ENCODE results near the gene TSSC4. TPM values are rescaled to one million over a fixed set of nuclear protein-coding genes. Genes with fewer than 3 reads are reported as not detected.

TSSC4 gene
- total and polyA plus RNA-seq, 2 of the 13 experiments (the other 11 are each of a cell fraction or from before 2014, with no cell fraction given) = 16.2 to 58.6 TPM

DNA sequence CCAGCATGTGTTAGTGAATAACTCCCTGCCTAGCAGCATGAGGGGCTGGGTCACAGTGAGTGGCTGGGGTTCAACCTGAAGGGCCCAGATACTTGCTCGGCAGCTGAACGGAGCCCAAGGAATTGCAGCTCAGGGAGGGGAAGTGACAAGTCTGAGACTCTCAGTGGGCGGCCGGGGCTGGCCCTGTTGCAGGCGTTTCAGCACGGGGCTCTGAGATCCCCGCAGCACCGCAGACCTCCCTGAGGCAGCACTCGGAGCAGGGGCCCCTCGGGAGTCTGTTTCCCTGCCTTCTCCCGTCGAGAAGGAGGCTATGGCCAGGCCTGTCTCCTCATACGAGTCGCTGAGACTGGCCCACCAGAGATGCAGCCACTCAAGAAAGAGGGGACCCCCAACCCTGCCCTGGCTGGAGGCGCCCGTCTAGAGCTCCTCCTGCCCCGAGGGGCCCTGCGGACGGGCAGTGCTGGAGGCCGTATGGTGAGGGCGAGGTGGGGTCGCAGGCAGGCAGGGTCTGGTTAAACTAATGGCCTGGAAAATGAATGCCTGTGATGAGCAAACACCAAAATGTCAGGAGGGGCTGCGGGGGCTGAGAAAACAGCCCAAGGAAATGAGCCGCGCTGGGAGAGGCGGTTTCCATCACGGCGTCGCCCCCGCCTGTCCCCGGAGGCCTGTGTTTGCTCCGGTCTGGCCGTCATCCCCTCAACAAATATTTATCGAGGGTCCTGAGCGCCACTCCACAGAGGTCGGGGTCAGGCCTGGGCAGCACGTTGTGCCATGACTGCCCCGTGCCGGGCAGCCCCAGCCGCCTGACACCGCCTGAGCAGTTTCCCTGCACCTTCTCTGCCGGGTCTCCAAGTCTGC lies 9.3 kb downstream of the TSSC4 start (continued):
- no peak for TF ChIP-seq ZNF652 (CRISPR knock-in tag; IDR thresholded peaks at IDR 0.05; ENCODE audit: borderline replicate concordance, low read depth)
- TF ChIP-seq PRMT3 (CRISPR knock-in tag; IDR thresholded peaks at IDR 0.05; ENCODE audit: borderline replicate concordance, low read depth) = no peak
- TF ChIP-seq, protein P1, sequence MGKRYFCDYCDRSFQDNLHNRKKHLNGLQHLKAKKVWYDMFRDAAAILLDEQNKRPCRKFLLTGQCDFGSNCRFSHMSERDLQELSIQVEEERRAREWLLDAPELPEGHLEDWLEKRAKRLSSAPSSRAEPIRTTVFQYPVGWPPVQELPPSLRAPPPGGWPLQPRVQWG (CRISPR knock-in tag; IDR thresholded peaks at IDR 0.05; ENCODE audit: borderline replicate concordance, low read depth) = no peak
- TF ChIP-seq MED13 (CRISPR knock-in tag; IDR thresholded peaks at IDR 0.05) = no peak
- TF ChIP-seq, protein P2, sequence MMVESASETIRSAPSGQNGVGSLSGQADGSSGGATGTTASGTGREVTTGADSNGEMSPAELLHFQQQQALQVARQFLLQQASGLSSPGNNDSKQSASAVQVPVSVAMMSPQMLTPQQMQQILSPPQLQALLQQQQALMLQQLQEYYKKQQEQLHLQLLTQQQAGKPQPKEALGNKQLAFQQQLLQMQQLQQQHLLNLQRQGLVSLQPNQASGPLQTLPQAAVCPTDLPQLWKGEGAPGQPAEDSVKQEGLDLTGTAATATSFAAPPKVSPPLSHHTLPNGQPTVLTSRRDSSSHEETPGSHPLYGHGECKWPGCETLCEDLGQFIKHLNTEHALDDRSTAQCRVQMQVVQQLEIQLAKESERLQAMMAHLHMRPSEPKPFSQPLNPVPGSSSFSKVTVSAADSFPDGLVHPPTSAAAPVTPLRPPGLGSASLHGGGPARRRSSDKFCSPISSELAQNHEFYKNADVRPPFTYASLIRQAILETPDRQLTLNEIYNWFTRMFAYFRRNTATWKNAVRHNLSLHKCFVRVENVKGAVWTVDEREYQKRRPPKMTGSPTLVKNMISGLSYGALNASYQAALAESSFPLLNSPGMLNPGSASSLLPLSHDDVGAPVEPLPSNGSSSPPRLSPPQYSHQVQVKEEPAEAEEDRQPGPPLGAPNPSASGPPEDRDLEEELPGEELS (CRISPR knock-in tag; IDR thresholded peaks at IDR 0.05) = peak; percentile 86
- TF ChIP-seq, protein P3, sequence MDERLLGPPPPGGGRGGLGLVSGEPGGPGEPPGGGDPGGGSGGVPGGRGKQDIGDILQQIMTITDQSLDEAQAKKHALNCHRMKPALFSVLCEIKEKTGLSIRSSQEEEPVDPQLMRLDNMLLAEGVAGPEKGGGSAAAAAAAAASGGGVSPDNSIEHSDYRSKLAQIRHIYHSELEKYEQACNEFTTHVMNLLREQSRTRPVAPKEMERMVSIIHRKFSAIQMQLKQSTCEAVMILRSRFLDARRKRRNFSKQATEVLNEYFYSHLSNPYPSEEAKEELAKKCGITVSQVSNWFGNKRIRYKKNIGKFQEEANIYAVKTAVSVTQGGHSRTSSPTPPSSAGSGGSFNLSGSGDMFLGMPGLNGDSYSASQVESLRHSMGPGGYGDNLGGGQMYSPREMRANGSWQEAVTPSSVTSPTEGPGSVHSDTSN (CRISPR knock-in tag; IDR thresholded peaks at IDR 0.05) = no peak
- no peak for TF ChIP-seq NFIC (IDR thresholded peaks at IDR 0.05; ENCODE audit: low read length)
- TF ChIP-seq SNRNP70 (IDR thresholded peaks at IDR 0.05; ENCODE audit: low read depth, low read length) = no peak
- TF ChIP-seq, protein P4, sequence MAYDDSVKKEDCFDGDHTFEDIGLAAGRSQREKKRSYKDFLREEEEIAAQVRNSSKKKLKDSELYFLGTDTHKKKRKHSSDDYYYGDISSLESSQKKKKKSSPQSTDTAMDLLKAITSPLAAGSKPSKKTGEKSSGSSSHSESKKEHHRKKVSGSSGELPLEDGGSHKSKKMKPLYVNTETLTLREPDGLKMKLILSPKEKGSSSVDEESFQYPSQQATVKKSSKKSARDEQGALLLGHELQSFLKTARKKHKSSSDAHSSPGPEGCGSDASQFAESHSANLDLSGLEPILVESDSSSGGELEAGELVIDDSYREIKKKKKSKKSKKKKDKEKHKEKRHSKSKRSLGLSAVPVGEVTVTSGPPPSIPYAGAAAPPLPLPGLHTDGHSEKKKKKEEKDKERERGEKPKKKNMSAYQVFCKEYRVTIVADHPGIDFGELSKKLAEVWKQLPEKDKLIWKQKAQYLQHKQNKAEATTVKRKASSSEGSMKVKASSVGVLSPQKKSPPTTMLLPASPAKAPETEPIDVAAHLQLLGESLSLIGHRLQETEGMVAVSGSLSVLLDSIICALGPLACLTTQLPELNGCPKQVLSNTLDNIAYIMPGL (CRISPR knock-in tag; IDR thresholded peaks at IDR 0.05; ENCODE audit: borderline replicate concordance in 1 of 2, low read depth in 1 of 2) = peak in 1 of 2 experiments; percentile 59; a peak in 1 of 4 replicates
- TF ChIP-seq THAP11 (CRISPR knock-in tag; IDR thresholded peaks at IDR 0.05) = peak; percentile 73
- no peak for TF ChIP-seq SOX6 (IDR thresholded peaks at IDR 0.05)
- peak; percentile 75 for TF ChIP-seq SOX6 (CRISPR knock-in tag; IDR thresholded peaks at IDR 0.05)
- TF ChIP-seq MTA1 (CRISPR knock-in tag; IDR thresholded peaks at IDR 0.05; ENCODE audit: borderline replicate concordance) = peak; percentile 58; the same call in 1 of the 2 replicates
- TF ChIP-seq MIER2 (CRISPR knock-in tag; IDR thresholded peaks at IDR 0.05) = no peak
- TF ChIP-seq HMG20B (CRISPR knock-in tag; conservative IDR thresholded peaks at IDR 0.05) = no peak
- TF ChIP-seq, protein P5, sequence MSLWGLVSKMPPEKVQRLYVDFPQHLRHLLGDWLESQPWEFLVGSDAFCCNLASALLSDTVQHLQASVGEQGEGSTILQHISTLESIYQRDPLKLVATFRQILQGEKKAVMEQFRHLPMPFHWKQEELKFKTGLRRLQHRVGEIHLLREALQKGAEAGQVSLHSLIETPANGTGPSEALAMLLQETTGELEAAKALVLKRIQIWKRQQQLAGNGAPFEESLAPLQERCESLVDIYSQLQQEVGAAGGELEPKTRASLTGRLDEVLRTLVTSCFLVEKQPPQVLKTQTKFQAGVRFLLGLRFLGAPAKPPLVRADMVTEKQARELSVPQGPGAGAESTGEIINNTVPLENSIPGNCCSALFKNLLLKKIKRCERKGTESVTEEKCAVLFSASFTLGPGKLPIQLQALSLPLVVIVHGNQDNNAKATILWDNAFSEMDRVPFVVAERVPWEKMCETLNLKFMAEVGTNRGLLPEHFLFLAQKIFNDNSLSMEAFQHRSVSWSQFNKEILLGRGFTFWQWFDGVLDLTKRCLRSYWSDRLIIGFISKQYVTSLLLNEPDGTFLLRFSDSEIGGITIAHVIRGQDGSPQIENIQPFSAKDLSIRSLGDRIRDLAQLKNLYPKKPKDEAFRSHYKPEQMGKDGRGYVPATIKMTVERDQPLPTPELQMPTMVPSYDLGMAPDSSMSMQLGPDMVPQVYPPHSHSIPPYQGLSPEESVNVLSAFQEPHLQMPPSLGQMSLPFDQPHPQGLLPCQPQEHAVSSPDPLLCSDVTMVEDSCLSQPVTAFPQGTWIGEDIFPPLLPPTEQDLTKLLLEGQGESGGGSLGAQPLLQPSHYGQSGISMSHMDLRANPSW (CRISPR knock-in tag; IDR thresholded peaks at IDR 0.05; ENCODE audit: borderline replicate concordance) = no peak
- TF ChIP-seq ZNF383 (CRISPR knock-in tag; IDR thresholded peaks at IDR 0.05; ENCODE audit: borderline replicate concordance) = no peak
- no peak for TF ChIP-seq NBN (conservative IDR thresholded peaks at IDR 0.05)
- TF ChIP-seq SPEN (CRISPR knock-in tag; IDR thresholded peaks at IDR 0.05; ENCODE audit: low read depth) = peak; percentile 69; the same call in 1 of the 2 replicates
- peak; percentile 79 for TF ChIP-seq PITX1 (CRISPR knock-in tag; IDR thresholded peaks at IDR 0.05)
- no peak for TF ChIP-seq PLRG1 (conservative IDR thresholded peaks at IDR 0.05)
- no peak for TF ChIP-seq ZNF792 (CRISPR knock-in tag; IDR thresholded peaks at IDR 0.05)

Measured in HepG2 (cell line).